ENCODE results near the gene UNG. TPM values are rescaled to one million over a fixed set of nuclear protein-coding genes. Genes with fewer than 3 reads are reported as not detected.

The UNG gene
- total RNA-seq, 4 donors from 2014 or later, result 17.9 to 43.9 (median 40.0) TPM

DNA sequence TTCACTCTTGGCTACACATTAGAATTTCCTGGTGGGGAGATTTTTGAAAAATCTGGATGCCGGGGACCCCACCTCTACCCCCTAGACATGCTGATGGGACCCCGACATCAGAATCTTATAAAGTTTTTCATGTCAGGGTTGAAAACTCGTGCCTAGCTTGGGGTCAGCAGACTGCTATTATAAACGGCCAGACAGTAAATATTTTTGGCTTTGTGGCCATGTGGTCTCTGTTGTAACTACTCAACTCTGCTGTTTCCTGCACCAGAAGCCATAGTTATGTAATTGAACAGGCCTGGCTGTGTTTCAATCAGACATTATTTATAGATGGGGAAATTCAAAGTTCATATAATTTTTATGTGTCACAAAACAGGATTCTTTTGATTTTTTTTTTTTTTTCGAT is 60.6 kb downstream of the UNG start:
- TF ChIP-seq POLR2A (IDR thresholded peaks at IDR 0.05), result no peak
- no peak for TF ChIP-seq POLR2AphosphoS5 (IDR thresholded peaks at IDR 0.05)
- Histone ChIP-seq H3K27me3 (no peaks in the 10 kb centered on the region), H3K4me3 (no peak overlapping the region), H3K9me3 (no peaks in the 10 kb centered on the region), H3K36me3 (no peaks in the 10 kb centered on the region), H3K4me1 (peaks cover 34% of the 10 kb centered on the region), H3K27ac (no peak overlapping the region)
- DNase-seq (ENCODE audit: low spot score in 2 of 2), result peak in 1 of 2 donors; percentile 12
- WGBS, result 33% methylated on average over 5 of the region's 5 CpGs

GRCh38 chr12:109160433-109160832 is 63.0 kb downstream of the UNG start:
- Histone ChIP-seq H3K9me3 (no peaks in the 10 kb centered on the region), H3K36me3 (no peaks in the 10 kb centered on the region), H3K27me3 (no peaks in the 10 kb centered on the region), H3K4me3 (no peak overlapping the region), H3K27ac (no peak overlapping the region), H3K4me1 (peaks cover 17% of the 10 kb centered on the region)
- WGBS, result 80% methylated on average over 7 of the region's 7 CpGs
- no peak for DNase-seq (ENCODE audit: low spot score in 2 of 2)
- no peak for TF ChIP-seq POLR2A (IDR thresholded peaks at IDR 0.05)
- TF ChIP-seq EP300 (IDR thresholded peaks at IDR 0.05), result no peak
- no peak for TF ChIP-seq POLR2AphosphoS5 (IDR thresholded peaks at IDR 0.05)
- no peak for TF ChIP-seq CTCF (IDR thresholded peaks at IDR 0.05)

Other genes with a start within 250 kb of the UNG start
- gene SSH1, start 240.0 kb upstream of the UNG start, total RNA-seq, result 10 to 100 TPM; 11.2 to 26.0 (median 15.8) TPM
- not detected for gene DAO, start 217.5 kb upstream of the UNG start, total RNA-seq
- gene SVOP, start 76.5 kb upstream of the UNG start, total RNA-seq, result not detected
- 10 to 100 TPM; 22.8 to 43.9 (median 26.0) TPM for gene USP30, start 45.0 kb upstream of the UNG start, total RNA-seq
- 10 to 100 TPM; 18.8 to 36.0 (median 22.1) TPM for gene ALKBH2, start 4.1 kb upstream of the UNG start, total RNA-seq
- 10 to 100 TPM; 19.2 to 90.8 (median 56.9) TPM for gene ACACB, start 19.0 kb downstream of the UNG start, total RNA-seq
- not detected for gene FOXN4, start 211.7 kb downstream of the UNG start, total RNA-seq

Measured in suprapubic skin (tissue), 4 donors.